ENCODE results near the gene DDX17.

Gene DDX17

DNA sequence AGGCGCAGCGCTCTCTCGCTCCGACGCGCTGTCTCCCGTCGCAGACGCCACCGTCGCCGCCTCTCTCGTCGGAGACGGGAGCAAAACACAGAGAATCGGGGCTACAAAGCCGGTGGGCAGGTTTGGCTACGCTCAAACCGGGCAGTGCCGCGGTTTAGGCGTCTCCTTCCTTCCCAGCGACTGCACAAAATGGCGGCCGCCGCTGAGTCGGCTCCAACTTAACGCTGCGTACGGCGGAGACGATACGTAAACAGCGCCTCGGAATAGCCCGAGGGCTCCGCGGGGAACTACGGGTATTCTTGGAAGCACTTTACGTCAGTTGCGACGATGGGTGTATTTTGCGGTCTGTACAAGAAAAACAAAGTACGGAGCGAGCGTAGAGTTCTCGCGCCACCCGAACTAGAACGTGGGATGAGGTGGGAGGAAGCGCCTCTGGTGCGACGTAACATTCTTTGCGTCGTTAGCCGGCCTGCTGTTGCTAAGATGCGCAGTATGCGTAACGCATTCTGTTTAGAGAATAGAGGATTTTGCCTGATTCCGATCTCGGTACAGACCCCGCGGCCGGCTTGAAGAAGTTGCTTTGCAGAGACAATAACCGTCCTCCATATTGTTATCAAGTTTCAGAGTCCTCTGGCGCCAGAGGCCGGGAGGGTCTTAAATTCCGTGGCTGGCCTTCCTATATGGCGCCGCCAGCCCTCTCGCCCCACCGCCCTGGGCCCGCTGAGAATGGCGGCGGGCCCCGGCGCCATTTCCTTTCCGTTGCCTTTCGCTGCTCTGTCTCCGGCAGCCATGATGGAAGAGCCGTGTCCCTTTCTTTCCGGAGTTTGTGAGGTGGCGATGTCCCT is at the start of gene DDX17:
Gene DDX17 (minus strand): TSS at position 194 of the 845 bp plus-strand sequence.
- POLR2A ChIA-PET: interaction anchor here (0.6 to 1.6 kb wide), 8 partner anchors 10 to 596 kb away, joined by 3 to 5 read pairs (median 3); no protein-coding TSS in a partner anchor
- CTCF ChIA-PET: no interaction called here
- TF ChIP-seq FOXM1 (IDR thresholded peaks at IDR 0.05; ENCODE audit: borderline replicate concordance): no peak
- no peak for TF ChIP-seq ZNF384 (IDR thresholded peaks at IDR 0.05)
- TF ChIP-seq CTBP1 (IDR thresholded peaks at IDR 0.05; ENCODE audit: borderline replicate concordance): no peak
- TF ChIP-seq FOXA1 (IDR thresholded peaks at IDR 0.05): no peak
- no peak for TF ChIP-seq TARDBP (IDR thresholded peaks at IDR 0.05)
- TF ChIP-seq FOXK2 (IDR thresholded peaks at IDR 0.05): no peak; the same call in 1 of the 2 replicates
- TF ChIP-seq ELF4 (IDR thresholded peaks at IDR 0.05): peak; percentile 43; the same call in 1 of the 2 replicates
- TF ChIP-seq BHLHE40 (IDR thresholded peaks at IDR 0.05; ENCODE audit: borderline replicate concordance): no peak
- TF ChIP-seq LEF1 (IDR thresholded peaks at IDR 0.05; ENCODE audit: borderline replicate concordance): no peak
- peak; percentile 99 for TF ChIP-seq NFRKB (IDR thresholded peaks at IDR 0.05)
- TF ChIP-seq HDGF (IDR thresholded peaks at IDR 0.05; ENCODE audit: borderline replicate concordance): no peak
- no peak for TF ChIP-seq SUZ12 (IDR thresholded peaks at IDR 0.05)
- TF ChIP-seq SP1 (IDR thresholded peaks at IDR 0.05): no peak
- TF ChIP-seq, protein P1, sequence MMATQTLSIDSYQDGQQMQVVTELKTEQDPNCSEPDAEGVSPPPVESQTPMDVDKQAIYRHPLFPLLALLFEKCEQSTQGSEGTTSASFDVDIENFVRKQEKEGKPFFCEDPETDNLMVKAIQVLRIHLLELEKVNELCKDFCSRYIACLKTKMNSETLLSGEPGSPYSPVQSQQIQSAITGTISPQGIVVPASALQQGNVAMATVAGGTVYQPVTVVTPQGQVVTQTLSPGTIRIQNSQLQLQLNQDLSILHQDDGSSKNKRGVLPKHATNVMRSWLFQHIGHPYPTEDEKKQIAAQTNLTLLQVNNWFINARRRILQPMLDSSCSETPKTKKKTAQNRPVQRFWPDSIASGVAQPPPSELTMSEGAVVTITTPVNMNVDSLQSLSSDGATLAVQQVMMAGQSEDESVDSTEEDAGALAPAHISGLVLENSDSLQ (IDR thresholded peaks at IDR 0.05): no peak
- no peak for TF ChIP-seq L3MBTL2 (conservative IDR thresholded peaks at IDR 0.05)
- DNase-seq (ENCODE audit: extremely low spot score): peak; percentile 95

DNA sequence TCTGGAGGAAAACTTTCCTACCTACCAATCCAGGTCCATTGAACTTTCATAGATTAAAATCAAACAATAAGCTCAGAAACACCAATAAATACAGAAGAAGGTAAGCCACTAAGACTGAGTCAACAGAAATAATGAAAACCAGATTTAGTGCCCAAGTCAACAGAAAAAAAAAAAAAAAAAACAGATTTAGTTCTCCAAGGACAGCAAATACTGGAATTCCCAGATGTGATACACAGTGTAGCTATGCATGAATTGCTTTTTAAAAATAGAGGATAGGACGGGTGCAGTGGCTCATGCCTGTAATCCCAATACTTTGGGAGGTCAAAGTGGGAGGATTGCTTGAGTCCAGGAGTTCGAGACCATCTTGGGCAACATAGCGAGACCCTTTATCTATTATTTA is 48.2 kb upstream of the DDX17 start:
- POLR2A ChIA-PET: interaction anchor here (1.1 kb wide), 1 partner anchor 16 kb away, joined by 4 read pairs; no protein-coding TSS in a partner anchor
- no peak for DNase-seq (ENCODE audit: extremely low spot score)
- no peak for TF ChIP-seq L3MBTL2 (conservative IDR thresholded peaks at IDR 0.05)
- TF ChIP-seq FOXA1 (IDR thresholded peaks at IDR 0.05): no peak
- TF ChIP-seq, protein P1 (IDR thresholded peaks at IDR 0.05): no peak
- no peak for TF ChIP-seq TARDBP (IDR thresholded peaks at IDR 0.05)
- TF ChIP-seq ARNT (IDR thresholded peaks at IDR 0.05): no peak
- TF ChIP-seq LEF1 (IDR thresholded peaks at IDR 0.05; ENCODE audit: borderline replicate concordance): no peak
- TF ChIP-seq SUZ12 (IDR thresholded peaks at IDR 0.05): no peak
- TF ChIP-seq FOXK2 (IDR thresholded peaks at IDR 0.05): no peak
- TF ChIP-seq CTBP1 (IDR thresholded peaks at IDR 0.05; ENCODE audit: borderline replicate concordance): no peak
- no peak for TF ChIP-seq ELF4 (IDR thresholded peaks at IDR 0.05)
- TF ChIP-seq ZNF384 (IDR thresholded peaks at IDR 0.05): no peak
- TF ChIP-seq BHLHE40 (IDR thresholded peaks at IDR 0.05; ENCODE audit: borderline replicate concordance): no peak
- TF ChIP-seq NFRKB (IDR thresholded peaks at IDR 0.05): no peak
- no peak for TF ChIP-seq SP1 (IDR thresholded peaks at IDR 0.05)
- CTCF ChIA-PET: no interaction called here

DNA sequence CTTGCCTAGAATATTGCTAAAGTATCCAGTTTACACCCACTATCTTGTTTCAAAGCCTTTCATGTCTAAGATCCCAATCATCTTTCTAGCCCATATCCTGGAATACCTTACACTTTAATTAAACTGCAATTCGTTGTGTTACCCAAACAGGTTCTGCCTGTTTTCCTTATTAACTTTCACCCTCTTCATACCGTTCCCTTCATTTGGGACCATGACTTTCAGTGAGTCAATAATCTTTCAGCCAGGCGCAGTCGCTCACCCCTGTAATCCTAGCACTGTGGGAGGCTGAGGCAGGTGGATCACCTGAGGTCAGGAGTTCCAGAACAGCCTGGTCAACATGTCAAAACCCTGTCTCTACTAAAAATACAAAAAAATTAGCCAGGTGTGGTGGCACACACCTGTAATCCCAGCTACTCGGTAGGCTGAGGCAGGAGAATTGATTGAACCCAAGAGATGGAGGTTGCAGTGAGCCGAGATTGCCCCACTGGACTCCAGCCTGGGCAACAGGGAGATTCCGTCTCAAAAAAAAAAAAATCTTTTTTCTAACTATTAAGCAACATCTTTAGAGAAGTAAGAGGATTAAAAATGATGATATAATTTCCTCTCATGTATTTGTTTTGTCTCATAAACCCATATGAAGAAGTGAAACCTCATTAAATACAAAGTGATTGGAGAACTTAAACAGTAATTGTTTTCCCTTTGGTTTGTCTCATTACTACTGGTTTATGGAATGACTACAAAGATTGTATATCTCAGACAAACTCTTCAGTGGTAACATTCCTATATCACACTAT is 43.2 kb upstream of the DDX17 start:
- CTCF ChIA-PET: no interaction called here
- no peak for DNase-seq (ENCODE audit: extremely low spot score)
- POLR2A ChIA-PET: no interaction called here
- no peak for TF ChIP-seq ARNT (IDR thresholded peaks at IDR 0.05)
- no peak for TF ChIP-seq CTBP1 (IDR thresholded peaks at IDR 0.05; ENCODE audit: borderline replicate concordance)
- TF ChIP-seq, protein P1 (IDR thresholded peaks at IDR 0.05): no peak
- TF ChIP-seq ELF4 (IDR thresholded peaks at IDR 0.05): no peak
- TF ChIP-seq FOXK2 (IDR thresholded peaks at IDR 0.05): no peak
- TF ChIP-seq L3MBTL2 (conservative IDR thresholded peaks at IDR 0.05): no peak
- no peak for TF ChIP-seq ZNF384 (IDR thresholded peaks at IDR 0.05)
- TF ChIP-seq SUZ12 (IDR thresholded peaks at IDR 0.05): no peak
- TF ChIP-seq FOXA1 (IDR thresholded peaks at IDR 0.05): no peak
- no peak for TF ChIP-seq FOXM1 (IDR thresholded peaks at IDR 0.05; ENCODE audit: borderline replicate concordance)
- no peak for TF ChIP-seq BHLHE40 (IDR thresholded peaks at IDR 0.05; ENCODE audit: borderline replicate concordance)
- TF ChIP-seq LEF1 (IDR thresholded peaks at IDR 0.05; ENCODE audit: borderline replicate concordance): no peak
- no peak for TF ChIP-seq SP1 (IDR thresholded peaks at IDR 0.05)
- TF ChIP-seq NFRKB (IDR thresholded peaks at IDR 0.05): no peak
- no peak for TF ChIP-seq HDGF (IDR thresholded peaks at IDR 0.05; ENCODE audit: borderline replicate concordance)
- no peak for TF ChIP-seq TARDBP (IDR thresholded peaks at IDR 0.05)

DNA sequence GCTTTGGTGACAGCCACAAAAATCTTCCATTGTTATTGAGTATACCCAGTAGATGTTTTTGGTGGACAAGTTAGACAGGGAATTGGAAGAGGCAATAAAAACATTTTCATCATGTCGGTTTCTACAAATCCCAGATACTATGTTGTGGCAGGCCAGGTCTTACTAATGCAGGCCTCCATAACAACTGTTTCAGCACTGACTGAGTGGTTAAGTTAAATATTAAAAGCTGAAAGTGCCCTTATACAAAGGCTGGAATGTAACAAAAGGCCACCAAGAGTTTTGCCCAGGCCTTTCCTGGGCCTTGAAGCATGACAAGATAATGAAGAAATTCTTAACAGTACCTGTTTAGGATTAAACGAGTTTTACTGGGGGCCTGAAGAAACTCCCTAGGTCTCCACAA is 34.6 kb upstream of the DDX17 start:
- no peak for TF ChIP-seq FOXK2 (IDR thresholded peaks at IDR 0.05)
- TF ChIP-seq FOXA1 (IDR thresholded peaks at IDR 0.05): no peak
- no peak for TF ChIP-seq NFRKB (IDR thresholded peaks at IDR 0.05)
- TF ChIP-seq L3MBTL2 (conservative IDR thresholded peaks at IDR 0.05): no peak
- TF ChIP-seq ELF4 (IDR thresholded peaks at IDR 0.05): no peak
- no peak for TF ChIP-seq ZNF384 (IDR thresholded peaks at IDR 0.05)
- TF ChIP-seq SP1 (IDR thresholded peaks at IDR 0.05): no peak
- TF ChIP-seq BHLHE40 (IDR thresholded peaks at IDR 0.05; ENCODE audit: borderline replicate concordance): no peak
- TF ChIP-seq, protein P1 (IDR thresholded peaks at IDR 0.05): no peak
- TF ChIP-seq ARNT (IDR thresholded peaks at IDR 0.05): no peak
- no peak for TF ChIP-seq CTBP1 (IDR thresholded peaks at IDR 0.05; ENCODE audit: borderline replicate concordance)
- TF ChIP-seq TARDBP (IDR thresholded peaks at IDR 0.05): no peak
- no peak for TF ChIP-seq FOXM1 (IDR thresholded peaks at IDR 0.05; ENCODE audit: borderline replicate concordance)
- no peak for TF ChIP-seq LEF1 (IDR thresholded peaks at IDR 0.05; ENCODE audit: borderline replicate concordance)
- no peak for TF ChIP-seq SUZ12 (IDR thresholded peaks at IDR 0.05)
- TF ChIP-seq HDGF (IDR thresholded peaks at IDR 0.05; ENCODE audit: borderline replicate concordance): no peak
- DNase-seq (ENCODE audit: extremely low spot score): no peak
- CTCF ChIA-PET: interaction anchor here (0.6 kb wide), 1 partner anchor 25 kb away, joined by 3 read pairs; no protein-coding TSS in a partner anchor
- POLR2A ChIA-PET: no interaction called here

All from HEK293T (cell line).